ENCODE data around the gene OMG. TPM values are rescaled to one million over a fixed set of nuclear protein-coding genes. Genes with fewer than 3 reads are reported as not detected.

Gene OMG, protein sequence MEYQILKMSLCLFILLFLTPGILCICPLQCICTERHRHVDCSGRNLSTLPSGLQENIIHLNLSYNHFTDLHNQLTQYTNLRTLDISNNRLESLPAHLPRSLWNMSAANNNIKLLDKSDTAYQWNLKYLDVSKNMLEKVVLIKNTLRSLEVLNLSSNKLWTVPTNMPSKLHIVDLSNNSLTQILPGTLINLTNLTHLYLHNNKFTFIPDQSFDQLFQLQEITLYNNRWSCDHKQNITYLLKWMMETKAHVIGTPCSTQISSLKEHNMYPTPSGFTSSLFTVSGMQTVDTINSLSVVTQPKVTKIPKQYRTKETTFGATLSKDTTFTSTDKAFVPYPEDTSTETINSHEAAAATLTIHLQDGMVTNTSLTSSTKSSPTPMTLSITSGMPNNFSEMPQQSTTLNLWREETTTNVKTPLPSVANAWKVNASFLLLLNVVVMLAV
- 6.0 TPM in 1 of 2 replicates, not detected in the other for total RNA-seq

DNA sequence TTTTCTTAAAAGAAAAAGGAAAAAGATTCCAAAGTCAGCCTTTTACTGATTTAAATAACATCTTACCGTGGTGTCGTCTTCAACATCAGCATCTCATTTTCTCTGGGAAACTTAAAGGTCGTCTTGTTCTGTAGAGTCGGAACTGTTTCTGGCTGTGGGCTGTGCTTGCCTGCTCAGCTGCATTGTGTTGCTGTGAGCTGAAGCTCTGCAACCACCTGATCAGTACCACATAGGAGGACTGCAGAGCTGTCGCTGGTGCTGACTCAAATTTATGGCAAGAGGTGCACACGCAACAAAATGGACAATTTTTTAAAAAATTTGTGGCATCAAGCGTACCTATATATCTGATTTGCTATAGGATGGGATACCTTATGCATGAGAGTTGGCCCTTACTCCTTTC is at the start of gene OMG:
OMG (minus strand) TSS at position 150 of the 400 bp plus-strand sequence. CDS start 908 bp downstream, outside the sequence.

GRCh38 chr17:31321481-31321880 is 24.4 kb upstream of the OMG start, which contains the start of gene EVI2A:
EVI2A (minus strand) TSS chr17:31321622; CDS start chr17:31319013, 2,609 bp downstream.

GRCh38 chr17:31313982-31314781 is 17.1 kb upstream of the OMG start, which contains the start of gene EVI2B:
EVI2B (minus strand) TSS chr17:31314054; CDS start chr17:31305609, 8,445 bp downstream.

Other genes starting within 250 kb of the OMG start
- gene NF1, start 202.3 kb downstream of the OMG start, total RNA-seq: 14.6 and 46.6 TPM in 2 replicates
- gene EVI2B, start 16.8 kb upstream of the OMG start, total RNA-seq: 0.16 and 0.19 TPM in 2 replicates
- 0.16 and 0.19 TPM in 2 replicates for gene EVI2A, start 24.4 kb upstream of the OMG start, total RNA-seq
- gene RAB11FIP4, start 94.4 kb upstream of the OMG start, total RNA-seq: 0.31 TPM in 1 of 2 replicates, not detected in the other

All from bladder microvascular endothelial cell (primary cell).